OCI-LY1 (cell line): ENCODE results near the gene TCF3.

Source experiments
- EZH2 ChIP-seq: fragments of 200-600 bp; sonication (generic), shearing (Covaris generic); IDR thresholded peaks from 2 replicates; pipeline ENCODE4 v1.8.0; 2017; ENCODE audit warnings: borderline replicate concordance, mixed run types, mild to moderate bottlenecking, antibody characterized with exemption, low read length, moderate library complexity, mixed read lengths
- TF ChIP-seq, protein P1 (sequence below): fragments of 200-600 bp; sonication (generic), shearing (Covaris generic); IDR thresholded peaks from 2 replicates; pipeline ENCODE4 v1.5.1; 2017; ENCODE audit warnings: mild to moderate bottlenecking, antibody characterized with exemption, low read length, moderate library complexity, mixed read lengths

DNA sequence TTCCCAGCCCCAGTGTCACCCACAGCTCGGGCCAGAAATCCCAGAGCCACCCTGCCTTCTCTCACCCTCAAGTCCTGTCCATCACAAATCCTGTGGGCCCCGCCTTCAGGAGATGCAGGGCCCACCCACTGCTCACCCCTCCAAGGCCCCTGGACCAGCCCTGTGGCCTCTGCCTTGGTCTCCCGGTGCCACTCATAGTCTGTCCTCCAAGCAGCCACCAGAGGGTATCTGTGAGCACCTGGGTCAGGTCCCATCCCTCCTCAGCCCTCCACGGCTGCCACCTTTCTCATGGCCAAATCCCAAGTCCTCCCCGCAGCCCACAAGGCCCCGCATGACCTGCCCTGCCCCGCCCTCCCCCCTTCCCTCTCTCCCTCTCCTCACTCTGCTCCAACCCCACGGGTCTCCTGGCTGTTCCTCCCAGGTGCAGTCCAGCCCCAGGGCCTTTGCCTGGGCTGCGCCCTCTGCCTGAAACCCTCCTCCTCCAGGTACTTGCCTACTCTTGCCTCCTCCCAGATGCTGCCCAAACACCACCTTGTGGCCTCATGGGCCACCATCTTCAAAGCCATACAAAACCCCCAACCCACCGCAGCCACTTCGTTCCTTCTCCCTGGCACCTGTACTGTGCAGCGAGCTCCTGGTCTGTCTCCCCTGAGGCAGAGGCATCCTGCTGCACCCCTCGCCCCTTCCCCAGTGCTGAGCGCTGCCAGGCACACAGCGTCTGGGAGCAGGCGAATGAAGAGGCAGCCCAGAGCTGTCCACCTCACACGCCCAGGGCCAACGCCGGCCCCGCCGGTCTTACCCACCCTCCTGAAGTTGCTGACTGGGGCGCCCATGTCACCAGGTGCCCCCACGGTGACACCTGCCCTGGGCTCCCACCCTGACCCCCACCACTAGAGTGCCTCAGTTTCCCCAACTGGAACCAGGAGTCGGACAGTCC, 34.0 kb downstream of the TCF3 start:
- TF ChIP-seq, protein P1, sequence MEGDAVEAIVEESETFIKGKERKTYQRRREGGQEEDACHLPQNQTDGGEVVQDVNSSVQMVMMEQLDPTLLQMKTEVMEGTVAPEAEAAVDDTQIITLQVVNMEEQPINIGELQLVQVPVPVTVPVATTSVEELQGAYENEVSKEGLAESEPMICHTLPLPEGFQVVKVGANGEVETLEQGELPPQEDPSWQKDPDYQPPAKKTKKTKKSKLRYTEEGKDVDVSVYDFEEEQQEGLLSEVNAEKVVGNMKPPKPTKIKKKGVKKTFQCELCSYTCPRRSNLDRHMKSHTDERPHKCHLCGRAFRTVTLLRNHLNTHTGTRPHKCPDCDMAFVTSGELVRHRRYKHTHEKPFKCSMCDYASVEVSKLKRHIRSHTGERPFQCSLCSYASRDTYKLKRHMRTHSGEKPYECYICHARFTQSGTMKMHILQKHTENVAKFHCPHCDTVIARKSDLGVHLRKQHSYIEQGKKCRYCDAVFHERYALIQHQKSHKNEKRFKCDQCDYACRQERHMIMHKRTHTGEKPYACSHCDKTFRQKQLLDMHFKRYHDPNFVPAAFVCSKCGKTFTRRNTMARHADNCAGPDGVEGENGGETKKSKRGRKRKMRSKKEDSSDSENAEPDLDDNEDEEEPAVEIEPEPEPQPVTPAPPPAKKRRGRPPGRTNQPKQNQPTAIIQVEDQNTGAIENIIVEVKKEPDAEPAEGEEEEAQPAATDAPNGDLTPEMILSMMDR: peak; percentile 53
- TF ChIP-seq EZH2: no peak
